Osteoblast (primary cell): ENCODE measurements around the gene RHD. TPM values are rescaled to one million over a fixed set of nuclear protein-coding genes. Genes with fewer than 3 reads are reported as not detected.

Source experiments
- DNase-seq: peaks from one replicate; pipeline ENCODE4 v3.0.0; 2011; ENCODE audit warnings: low spot score, mixed read lengths; ENCODE audit not compliant: insufficient read length; ENCODE audit errors: missing footprints
- H2AFZ ChIP-seq: 2 replicates; pipeline ENCODE4 v1.6.0; 2011; ENCODE audit warnings: mild to moderate bottlenecking, low read length
- H3K27ac ChIP-seq: 2 replicates; pipeline ENCODE4 v1.5.1; 2011; ENCODE audit warnings: mild to moderate bottlenecking, low read depth, low read length, moderate library complexity
- H3K27me3 ChIP-seq: 2 replicates; pipeline ENCODE4 v1.6.0; 2012; ENCODE audit warnings: mild to moderate bottlenecking, control low read depth, inconsistent platforms, low read length, moderate library complexity; ENCODE audit not compliant: insufficient read depth
- H3K36me3 ChIP-seq: 2 replicates; pipeline ENCODE4 v1.5.1; 2011; ENCODE audit warnings: mild to moderate bottlenecking, low read length, control low read depth, moderate library complexity; ENCODE audit not compliant: insufficient read depth
- H3K4me1 ChIP-seq: 2 replicates; pipeline ENCODE4 v1.5.1; 2011; ENCODE audit warnings: mild to moderate bottlenecking, low read length, control low read depth, moderate library complexity; ENCODE audit not compliant: insufficient read depth
- H3K4me2 ChIP-seq: 2 replicates; pipeline ENCODE4 v1.6.0; 2011; ENCODE audit warnings: mild to moderate bottlenecking, low read length; ENCODE audit not compliant: insufficient read depth
- H3K4me3 ChIP-seq: fragments of 200-600 bp; sonication (generic); 3 replicates; pipeline ENCODE4 v1.5.1; 2012; ENCODE audit warnings: mild to moderate bottlenecking, low read length, inconsistent platforms; ENCODE audit not compliant: insufficient read depth
- H3K79me2 ChIP-seq: 2 replicates; pipeline ENCODE4 v1.6.0; 2012; ENCODE audit warnings: mild to moderate bottlenecking, low read length, control low read depth, inconsistent platforms; ENCODE audit not compliant: insufficient read depth
- H3K9me3 ChIP-seq: 2 replicates; pipeline ENCODE4 v1.5.1; 2011; ENCODE audit warnings: low read depth, low read length, control low read depth
- H4K20me1 ChIP-seq: 2 replicates; pipeline ENCODE4 v1.6.0; 2012; ENCODE audit warnings: mild to moderate bottlenecking, low read length, control low read depth; ENCODE audit not compliant: insufficient read depth
- total RNA-seq: library from RNA; depleted of rRNA; stranded (reverse); fragments of >200 nt; gene quantifications from 2 replicates; pipeline ENCODE4 v1.2.3, GENCODE V29; 2012
- TF ChIP-seq, protein P1 (sequence below): IDR thresholded peaks from 2 replicates; pipeline ENCODE4 v1.5.1; 2011; ENCODE audit warnings: mild to moderate bottlenecking, low read depth, low read length, moderate library complexity; ENCODE audit errors: extremely low read depth

The RHD gene
- total RNA-seq, 1 donor: not detected

DNA sequence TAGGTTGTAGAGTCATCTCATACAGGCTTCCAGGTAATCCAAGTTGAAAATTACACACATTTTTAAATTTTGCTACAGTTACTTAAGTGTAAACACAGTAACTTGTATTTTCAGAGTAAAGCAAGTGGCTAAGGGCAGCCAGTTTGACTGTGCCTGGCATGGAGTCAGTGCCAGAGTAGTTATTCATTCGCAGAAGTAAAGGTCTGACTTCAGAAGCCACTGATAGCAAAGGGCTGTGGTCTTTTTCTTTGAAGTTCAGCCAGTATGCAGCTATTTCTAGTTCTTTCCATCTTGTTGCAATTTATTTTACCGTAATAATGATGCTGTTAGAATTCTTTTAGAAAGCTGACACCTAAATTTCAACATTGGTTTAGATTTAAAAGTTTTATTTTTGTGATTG, 75.2 kb downstream of the RHD start:
- Histone ChIP-seq H3K36me3 (peaks cover 69% of the 10 kb centered on the region), H3K27ac (no peak overlapping the region), H3K79me2 (peaks cover 79% of the 10 kb centered on the region), H2AFZ (no peak overlapping the region), H3K9me3 (no peaks in the 10 kb centered on the region), H4K20me1 (peaks cover 7% of the 10 kb centered on the region), H3K27me3 (no peaks in the 10 kb centered on the region), H3K4me1 (peaks cover 23% of the 10 kb centered on the region), H3K4me2 (no peak overlapping the region), H3K4me3 (no peak overlapping the region)
- no peak for DNase-seq
- TF ChIP-seq, protein P1, sequence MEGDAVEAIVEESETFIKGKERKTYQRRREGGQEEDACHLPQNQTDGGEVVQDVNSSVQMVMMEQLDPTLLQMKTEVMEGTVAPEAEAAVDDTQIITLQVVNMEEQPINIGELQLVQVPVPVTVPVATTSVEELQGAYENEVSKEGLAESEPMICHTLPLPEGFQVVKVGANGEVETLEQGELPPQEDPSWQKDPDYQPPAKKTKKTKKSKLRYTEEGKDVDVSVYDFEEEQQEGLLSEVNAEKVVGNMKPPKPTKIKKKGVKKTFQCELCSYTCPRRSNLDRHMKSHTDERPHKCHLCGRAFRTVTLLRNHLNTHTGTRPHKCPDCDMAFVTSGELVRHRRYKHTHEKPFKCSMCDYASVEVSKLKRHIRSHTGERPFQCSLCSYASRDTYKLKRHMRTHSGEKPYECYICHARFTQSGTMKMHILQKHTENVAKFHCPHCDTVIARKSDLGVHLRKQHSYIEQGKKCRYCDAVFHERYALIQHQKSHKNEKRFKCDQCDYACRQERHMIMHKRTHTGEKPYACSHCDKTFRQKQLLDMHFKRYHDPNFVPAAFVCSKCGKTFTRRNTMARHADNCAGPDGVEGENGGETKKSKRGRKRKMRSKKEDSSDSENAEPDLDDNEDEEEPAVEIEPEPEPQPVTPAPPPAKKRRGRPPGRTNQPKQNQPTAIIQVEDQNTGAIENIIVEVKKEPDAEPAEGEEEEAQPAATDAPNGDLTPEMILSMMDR: no peak

DNA sequence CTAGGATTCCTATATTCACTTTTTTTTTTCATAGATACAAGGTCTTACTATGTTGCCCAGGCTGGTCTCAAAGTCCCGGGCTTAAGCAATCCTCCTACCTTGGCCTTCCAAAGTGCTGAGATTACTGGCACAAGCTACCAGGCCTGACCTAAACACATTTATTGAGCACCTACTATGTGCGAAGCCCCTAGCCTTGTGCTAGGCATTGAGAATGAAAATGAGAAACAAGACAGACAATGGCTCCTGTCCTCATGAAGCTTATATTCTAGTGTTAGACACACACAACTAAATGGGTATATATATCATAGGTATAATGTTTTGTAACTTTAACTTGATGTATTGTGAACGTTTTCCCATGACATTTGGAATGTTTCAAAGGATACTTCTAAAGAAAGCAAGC, 77.3 kb downstream of the RHD start:
- Histone ChIP-seq H2AFZ (no peak overlapping the region), H3K27ac (no peak overlapping the region), H4K20me1 (peaks cover 2% of the 10 kb centered on the region), H3K79me2 (peaks cover 72% of the 10 kb centered on the region), H3K4me2 (no peak overlapping the region), H3K27me3 (no peaks in the 10 kb centered on the region), H3K4me1 (peaks cover 5% of the 10 kb centered on the region), H3K4me3 (no peak overlapping the region), H3K36me3 (peaks cover 82% of the 10 kb centered on the region), H3K9me3 (no peaks in the 10 kb centered on the region)
- TF ChIP-seq, protein P1: no peak
- DNase-seq: no peak

DNA sequence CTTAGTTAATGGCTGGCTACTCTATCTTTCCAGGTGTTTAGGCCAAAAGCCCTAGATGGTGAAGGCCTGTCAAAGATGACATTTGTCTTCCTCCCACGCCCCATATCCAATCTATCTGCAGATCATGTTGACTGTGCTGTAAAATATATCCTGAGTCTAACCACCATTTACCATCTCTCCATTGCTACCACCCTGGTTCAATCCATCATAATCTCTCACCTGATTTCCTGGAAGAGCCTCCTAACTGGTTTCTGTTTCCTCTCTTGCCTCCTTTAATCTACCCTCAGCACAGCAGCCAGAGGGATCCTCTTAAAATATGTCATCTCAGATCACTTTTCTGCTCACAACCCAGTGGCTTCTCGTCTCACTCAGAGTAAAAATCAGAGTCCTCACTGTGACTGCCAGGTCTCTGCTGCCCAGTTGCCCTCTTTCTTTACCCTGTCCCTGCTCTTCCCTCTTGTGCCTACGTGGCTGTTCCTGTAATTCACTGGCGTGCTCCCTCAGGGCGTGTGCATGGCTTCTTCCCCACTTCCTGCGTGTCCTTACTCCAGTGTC, 83.6 kb downstream of the RHD start:
- H2AFZ ChIP-seq: no peak overlapping the region
- H3K27ac ChIP-seq: peak overlapping the region; percentile 29
- H3K4me3 ChIP-seq: no peak overlapping the region
- no peak overlapping the region for H3K4me2 ChIP-seq
- peaks cover 37% of the 10 kb centered on the region for H3K79me2 ChIP-seq
- no peaks in the 10 kb centered on the region for H3K27me3 ChIP-seq
- DNase-seq: no peak
- TF ChIP-seq, protein P1: no peak
- H3K9me3 ChIP-seq: no peaks in the 10 kb centered on the region
- H3K4me1 ChIP-seq: peaks cover 28% of the 10 kb centered on the region
- no peaks in the 10 kb centered on the region for H4K20me1 ChIP-seq
- peaks cover 57% of the 10 kb centered on the region for H3K36me3 ChIP-seq

DNA sequence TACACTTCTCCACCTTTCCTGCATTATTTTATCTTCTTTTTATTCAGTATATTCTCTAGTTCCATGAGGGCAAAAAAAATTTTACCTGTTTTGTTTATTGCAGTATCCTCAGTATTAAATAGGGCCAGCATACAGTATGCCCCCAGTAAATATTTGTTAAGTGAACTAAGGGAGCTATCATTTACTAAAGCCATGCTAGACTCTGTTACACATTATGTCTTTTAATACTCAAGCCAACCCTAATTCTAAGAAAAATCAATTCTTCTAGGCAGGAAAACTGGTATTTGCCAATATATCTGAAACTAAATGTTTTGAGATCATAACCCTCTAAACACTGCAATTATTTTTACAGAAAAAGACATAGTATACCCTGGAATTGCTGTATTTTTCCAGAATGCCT, 84.1 kb downstream of the RHD start:
- Histone ChIP-seq H3K36me3 (peaks cover 55% of the 10 kb centered on the region), H3K27me3 (no peaks in the 10 kb centered on the region), H3K27ac (peak overlapping the region; percentile 29), H2AFZ (no peak overlapping the region), H3K4me2 (no peak overlapping the region), H3K4me1 (peaks cover 33% of the 10 kb centered on the region), H3K79me2 (peaks cover 32% of the 10 kb centered on the region), H3K9me3 (no peaks in the 10 kb centered on the region), H3K4me3 (no peak overlapping the region), H4K20me1 (no peaks in the 10 kb centered on the region)
- TF ChIP-seq, protein P1: no peak
- DNase-seq: no peak
